Karpas-422 (cell line): ENCODE results near the gene RAMP2. TPM values are rescaled to one million over a fixed set of nuclear protein-coding genes. Genes with fewer than 3 reads are reported as not detected.

Experiments
- DNase-seq: peaks from one replicate; pipeline ENCODE4 v3.0.0-alpha.2; 2015
- H2AFZ ChIP-seq: fragments of 200-600 bp; sonication (generic); 2 replicates; pipeline ENCODE4 v1.6.1; 2014; ENCODE audit warnings: antibody characterized with exemption, low read length, mixed read lengths
- H3K27ac ChIP-seq: fragments of 200-600 bp; sonication (generic); 2 replicates; pipeline ENCODE4 v1.5.1; 2014; ENCODE audit warnings: mild to moderate bottlenecking, low read length, moderate library complexity
- H3K27me3 ChIP-seq: fragments of 200-600 bp; sonication (generic); 2 replicates; pipeline ENCODE4 v1.6.1; 2014; ENCODE audit warnings: low read length, mixed read lengths
- H3K36me3 ChIP-seq: fragments of 200-600 bp; sonication (generic); 2 replicates; pipeline ENCODE4 v1.6.1; 2014; ENCODE audit warnings: low read length, mixed read lengths; ENCODE audit not compliant: insufficient read depth
- H3K4me1 ChIP-seq: fragments of 200-600 bp; sonication (generic); 2 replicates; pipeline ENCODE4 v1.6.1; 2014; ENCODE audit warnings: mild to moderate bottlenecking, low read length, mixed read lengths
- H3K4me2 ChIP-seq: fragments of 200-600 bp; sonication (generic); 2 replicates; pipeline ENCODE4 v1.6.1; 2014; ENCODE audit warnings: low read length, low read depth, mild to moderate bottlenecking; ENCODE audit not compliant: poor library complexity, severe bottlenecking
- H3K4me3 ChIP-seq: fragments of 200-600 bp; sonication (generic); 2 replicates; pipeline ENCODE4 v1.5.1; 2014; ENCODE audit warnings: mild to moderate bottlenecking, antibody characterized with exemption, low read length, mixed read lengths
- H3K79me2 ChIP-seq: fragments of 200-600 bp; sonication (generic); 2 replicates; pipeline ENCODE4 v1.6.1; 2014; ENCODE audit warnings: mild to moderate bottlenecking, low read length, mixed read lengths
- H3K9ac ChIP-seq: fragments of 200-600 bp; sonication (generic); 2 replicates; pipeline ENCODE4 v1.6.0; 2014; ENCODE audit warnings: low read length
- H3K9me2 ChIP-seq: fragments of 200-600 bp; sonication (generic), shearing (Covaris generic); replicated peaks from 2 replicates; pipeline ENCODE4 v1.6.0; 2014; ENCODE audit warnings: mild to moderate bottlenecking, low read length, moderate library complexity; ENCODE audit not compliant: insufficient read depth
- H3K9me3 ChIP-seq: fragments of 300-700, 200-600 bp; sonication (generic); 2 replicates; pipeline ENCODE4 v1.6.1; 2014; ENCODE audit warnings: low read length, mixed read lengths
- H4K20me1 ChIP-seq: fragments of 200-600 bp; sonication (generic); 2 replicates; pipeline ENCODE4 v1.6.1; 2014; ENCODE audit warnings: mild to moderate bottlenecking, antibody characterized with exemption, low read length, low read depth; ENCODE audit not compliant: insufficient read depth
- total RNA-seq: library from RNA; depleted of rRNA; stranded (reverse); fragments of >200 nt; shearing (Covaris generic); gene quantifications from 2 replicates; pipeline ENCODE4 v1.2.3, GENCODE V29; 2014; ENCODE audit warnings: low replicate concordance

RAMP2 gene
- total RNA-seq, 1 experiment from 2014 or later = not detected

DNA sequence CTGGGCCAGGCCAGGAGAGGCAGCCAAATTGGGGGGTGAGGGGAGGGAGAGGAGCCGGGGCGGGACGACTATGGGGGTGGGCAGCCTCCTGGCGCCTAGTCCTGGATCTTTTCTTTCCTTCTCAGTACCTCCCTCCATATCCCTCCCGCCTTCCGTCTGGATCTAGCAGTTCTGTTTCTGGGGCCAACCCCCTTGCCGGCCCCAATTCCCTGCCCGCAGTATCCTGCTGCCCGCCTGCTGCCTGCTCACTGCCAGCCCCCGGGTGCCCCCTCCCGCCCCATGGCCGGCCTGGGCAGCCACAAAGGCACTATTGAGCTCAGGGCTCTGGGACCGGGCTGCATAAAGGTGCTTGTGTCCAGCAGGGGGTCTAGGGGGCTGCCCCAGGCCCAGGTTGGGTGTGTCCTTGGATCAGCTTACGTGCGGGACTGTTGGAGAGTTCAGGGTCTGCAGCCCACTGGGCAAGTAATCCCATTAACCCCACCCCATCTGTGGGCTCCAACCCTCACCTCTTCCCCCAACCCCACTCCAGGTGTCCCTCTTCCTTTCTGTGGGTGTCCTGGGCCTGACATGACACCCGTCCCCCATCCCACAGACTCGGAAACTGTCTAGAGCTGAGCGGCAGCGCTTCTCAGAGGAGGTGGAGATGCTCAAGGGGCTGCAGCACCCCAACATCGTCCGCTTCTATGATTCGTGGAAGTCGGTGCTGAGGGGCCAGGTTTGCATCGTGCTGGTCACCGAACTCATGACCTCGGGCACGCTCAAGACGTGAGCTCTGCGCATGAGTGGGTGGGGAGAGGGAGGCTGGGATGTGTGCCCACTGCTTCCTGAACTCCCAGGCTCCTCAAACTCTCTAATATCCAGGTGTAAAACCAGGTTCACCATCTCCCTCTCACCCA, 21.4 kb downstream of the RAMP2 start:
- Histone ChIP-seq H2AFZ (no peak overlapping the region), H3K36me3 (no peaks in the 10 kb centered on the region), H3K4me1 (no peaks in the 10 kb centered on the region), H3K4me2 (no peak overlapping the region), H3K27ac (no peak overlapping the region), H3K9me2 (no peaks in the 10 kb centered on the region), H4K20me1 (no peaks in the 10 kb centered on the region), H3K4me3 (no peak overlapping the region), H3K9ac (no peak overlapping the region), H3K9me3 (no peaks in the 10 kb centered on the region), H3K27me3 (no peaks in the 10 kb centered on the region), H3K79me2 (no peaks in the 10 kb centered on the region)
- no peak for DNase-seq

DNA sequence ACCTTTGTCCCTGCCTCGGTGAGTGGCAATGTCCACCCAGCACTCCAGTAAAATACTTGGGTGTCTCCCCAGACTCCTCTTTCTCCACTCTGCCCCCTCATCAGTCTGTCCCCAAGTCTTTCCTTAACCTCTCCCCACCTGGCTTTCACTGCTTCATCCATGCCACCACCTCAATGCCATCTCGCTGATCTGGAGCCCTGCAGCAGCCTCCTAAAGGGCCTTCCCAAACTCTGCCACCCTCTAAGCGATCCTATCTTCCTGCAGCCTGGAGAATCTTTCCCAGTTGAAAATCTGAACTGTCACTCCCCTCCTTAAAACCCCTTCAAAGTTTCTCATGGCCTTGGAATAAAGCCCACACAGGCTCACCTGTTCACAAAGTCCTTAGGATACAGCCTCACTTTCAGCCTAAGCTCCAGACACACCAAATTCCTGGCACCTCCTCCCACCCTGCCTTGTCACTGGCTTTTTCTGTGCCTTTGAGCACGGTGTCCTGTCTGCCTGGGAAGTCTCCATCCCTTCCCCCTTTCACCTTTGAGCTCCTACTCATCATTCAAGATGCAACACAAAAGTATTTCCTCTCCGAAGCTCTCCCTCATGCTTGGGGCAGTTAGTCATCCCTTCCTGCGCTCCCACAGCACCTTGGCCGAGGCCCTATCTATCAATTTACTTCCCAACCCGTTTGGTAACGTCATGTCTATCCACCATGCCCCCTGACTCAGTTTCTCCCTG, 22.2 kb downstream of the RAMP2 start:
- H3K4me2 ChIP-seq = no peak overlapping the region
- H2AFZ ChIP-seq = no peak overlapping the region
- H3K9me2 ChIP-seq = no peaks in the 10 kb centered on the region
- H3K4me1 ChIP-seq = no peaks in the 10 kb centered on the region
- no peak overlapping the region for H3K27ac ChIP-seq
- no peak overlapping the region for H3K4me3 ChIP-seq
- no peak for DNase-seq
- no peaks in the 10 kb centered on the region for H3K27me3 ChIP-seq
- H3K9me3 ChIP-seq = no peaks in the 10 kb centered on the region
- H3K36me3 ChIP-seq = no peaks in the 10 kb centered on the region
- no peaks in the 10 kb centered on the region for H3K79me2 ChIP-seq
- H3K9ac ChIP-seq = no peak overlapping the region
- no peaks in the 10 kb centered on the region for H4K20me1 ChIP-seq

GRCh38 chr17:42783791-42784138, 22.7 kb downstream of the RAMP2 start:
- no peaks in the 10 kb centered on the region for H3K27me3 ChIP-seq
- no peak overlapping the region for H3K4me3 ChIP-seq

GRCh38 chr17:42784409-42784808, 23.4 kb downstream of the RAMP2 start:
- Histone ChIP-seq H3K9me3 (no peaks in the 10 kb centered on the region), H3K4me1 (no peaks in the 10 kb centered on the region), H2AFZ (no peak overlapping the region), H3K36me3 (no peaks in the 10 kb centered on the region; the same call in 1 of the 2 replicates), H3K4me2 (no peak overlapping the region), H3K4me3 (no peak overlapping the region), H3K79me2 (no peaks in the 10 kb centered on the region), H3K9me2 (no peaks in the 10 kb centered on the region), H4K20me1 (no peaks in the 10 kb centered on the region), H3K27ac (no peak overlapping the region), H3K9ac (no peak overlapping the region), H3K27me3 (no peaks in the 10 kb centered on the region)
- no peak for DNase-seq

More at GRCh38 chr17:42783791-42784138, 22.7 kb downstream of the RAMP2 start:
- DNase-seq = no peak
- H3K9me2 ChIP-seq = no peaks in the 10 kb centered on the region
- no peaks in the 10 kb centered on the region for H3K79me2 ChIP-seq
- H3K27ac ChIP-seq = no peak overlapping the region
- H3K9me3 ChIP-seq = no peaks in the 10 kb centered on the region
- no peak overlapping the region for H3K9ac ChIP-seq
- no peaks in the 10 kb centered on the region for H4K20me1 ChIP-seq
- H3K36me3 ChIP-seq = no peaks in the 10 kb centered on the region; the same call in 1 of the 2 replicates
- H3K4me1 ChIP-seq = no peaks in the 10 kb centered on the region
- H3K4me2 ChIP-seq = no peak overlapping the region
- no peak overlapping the region for H2AFZ ChIP-seq

- H3K79me2 ChIP-seq = no peaks in the 10 kb centered on the region
- H3K27ac ChIP-seq = no peak overlapping the region
- H3K9me3 ChIP-seq = no peaks in the 10 kb centered on the region
- H4K20me1 ChIP-seq = no peaks in the 10 kb centered on the region
- no peaks in the 10 kb centered on the region for H3K4me1 ChIP-seq
- no peaks in the 10 kb centered on the region for H3K9me2 ChIP-seq
- DNase-seq = no peak
- no peaks in the 10 kb centered on the region for H3K27me3 ChIP-seq
- H3K36me3 ChIP-seq = no peaks in the 10 kb centered on the region; the same call in 1 of the 2 replicates
- H3K9ac ChIP-seq = no peak overlapping the region
- no peak overlapping the region for H3K4me2 ChIP-seq
- H2AFZ ChIP-seq = no peak overlapping the region
- H3K4me3 ChIP-seq = no peak overlapping the region
Measured at GRCh38 chr17:42784811-42785592, 24.0 kb downstream of the RAMP2 start.

GRCh38 chr17:42787266-42787665, 26.2 kb downstream of the RAMP2 start:
- H3K9me3 ChIP-seq = no peaks in the 10 kb centered on the region
- no peak overlapping the region for H3K27ac ChIP-seq
- no peaks in the 10 kb centered on the region for H3K4me1 ChIP-seq
- no peaks in the 10 kb centered on the region for H3K79me2 ChIP-seq
- H3K36me3 ChIP-seq = no peaks in the 10 kb centered on the region; the same call in 1 of the 2 replicates
- no peak for DNase-seq
- no peaks in the 10 kb centered on the region for H3K27me3 ChIP-seq
- no peaks in the 10 kb centered on the region for H4K20me1 ChIP-seq
- no peak overlapping the region for H3K4me3 ChIP-seq
- no peak overlapping the region for H3K4me2 ChIP-seq
- no peak overlapping the region for H2AFZ ChIP-seq
- H3K9me2 ChIP-seq = no peaks in the 10 kb centered on the region
- no peak overlapping the region for H3K9ac ChIP-seq

GRCh38 chr17:42791948-42792347, 30.9 kb downstream of the RAMP2 start:
- H4K20me1 ChIP-seq = no peaks in the 10 kb centered on the region
- H3K4me1 ChIP-seq = no peaks in the 10 kb centered on the region; the same call in none of the 2 replicates
- H3K9me3 ChIP-seq = no peaks in the 10 kb centered on the region
- no peak overlapping the region for H3K4me3 ChIP-seq
- no peak overlapping the region for H3K4me2 ChIP-seq
- H3K79me2 ChIP-seq = no peaks in the 10 kb centered on the region
- no peak overlapping the region for H3K9ac ChIP-seq
- no peak for DNase-seq
- H3K27ac ChIP-seq = no peak overlapping the region
- no peaks in the 10 kb centered on the region; the same call in 1 of the 2 replicates for H3K36me3 ChIP-seq
- H3K9me2 ChIP-seq = no peaks in the 10 kb centered on the region
- H3K27me3 ChIP-seq = no peaks in the 10 kb centered on the region
- no peak overlapping the region for H2AFZ ChIP-seq

- no peaks in the 10 kb centered on the region for H4K20me1 ChIP-seq
- no peak overlapping the region for H2AFZ ChIP-seq
- peaks cover 5% of the 10 kb centered on the region for H3K79me2 ChIP-seq
- H3K27ac ChIP-seq = no peak overlapping the region
- H3K4me1 ChIP-seq = peaks cover 6% of the 10 kb centered on the region
- no peaks in the 10 kb centered on the region for H3K27me3 ChIP-seq
- no peaks in the 10 kb centered on the region; the same call in 1 of the 2 replicates for H3K36me3 ChIP-seq
- no peak overlapping the region for H3K4me3 ChIP-seq
- no peaks in the 10 kb centered on the region for H3K9me2 ChIP-seq
- H3K4me2 ChIP-seq = no peak overlapping the region
- DNase-seq = no peak
- no peaks in the 10 kb centered on the region for H3K9me3 ChIP-seq
- no peak overlapping the region for H3K9ac ChIP-seq
Measured at GRCh38 chr17:42792545-42792944, 31.5 kb downstream of the RAMP2 start.
